BE2C (cell line): Measurements from ENCODE around the gene BEGAIN.
A peak's percentile ranks its signal among the peaks of the same experiment; 100 is the strongest.

Experiments used
- DNase-seq: peaks from one replicate; pipeline ENCODE4 v3.0.0-alpha.2; 2020
- H3K27me3 ChIP-seq: fragments of 250-450 bp; sonication (Bioruptor Pico); 2 replicates; pipeline ENCODE4 v1.5.1; 2020; ENCODE audit warnings: mild to moderate bottlenecking
- H3K36me3 ChIP-seq: fragments of 250-450 bp; sonication (Bioruptor Pico); 2 replicates; pipeline ENCODE4 v1.5.1; 2020; ENCODE audit warnings: mild to moderate bottlenecking
- H3K4me1 ChIP-seq: fragments of 250-450 bp; sonication (Bioruptor Pico); 2 replicates; pipeline ENCODE4 v1.5.1; 2020
- H3K4me3 ChIP-seq: 2 replicates; pipeline ENCODE4 v1.5.1; 2011; ENCODE audit warnings: low read depth, low read length
- H3K9me3 ChIP-seq: fragments of 250-450 bp; sonication (Bioruptor Pico); 2 replicates; pipeline ENCODE4 v1.5.1; 2020
- CTCF ChIP-seq: IDR thresholded peaks from 2 replicates; pipeline ENCODE4 v1.5.1; 2012; ENCODE audit warnings: mild to moderate bottlenecking, low read depth, low read length

BEGAIN gene

GRCh38 chr14:100535287-100536120 lies 51.7 kb downstream of the BEGAIN start:
- Histone ChIP-seq H3K4me3 (no peak overlapping the region), H3K9me3 (no peaks in the 10 kb centered on the region), H3K4me1 (peaks cover 18% of the 10 kb centered on the region), H3K36me3 (peaks cover 13% of the 10 kb centered on the region), H3K27me3 (no peaks in the 10 kb centered on the region)
- no peak for TF ChIP-seq CTCF
- no peak for DNase-seq

DNA sequence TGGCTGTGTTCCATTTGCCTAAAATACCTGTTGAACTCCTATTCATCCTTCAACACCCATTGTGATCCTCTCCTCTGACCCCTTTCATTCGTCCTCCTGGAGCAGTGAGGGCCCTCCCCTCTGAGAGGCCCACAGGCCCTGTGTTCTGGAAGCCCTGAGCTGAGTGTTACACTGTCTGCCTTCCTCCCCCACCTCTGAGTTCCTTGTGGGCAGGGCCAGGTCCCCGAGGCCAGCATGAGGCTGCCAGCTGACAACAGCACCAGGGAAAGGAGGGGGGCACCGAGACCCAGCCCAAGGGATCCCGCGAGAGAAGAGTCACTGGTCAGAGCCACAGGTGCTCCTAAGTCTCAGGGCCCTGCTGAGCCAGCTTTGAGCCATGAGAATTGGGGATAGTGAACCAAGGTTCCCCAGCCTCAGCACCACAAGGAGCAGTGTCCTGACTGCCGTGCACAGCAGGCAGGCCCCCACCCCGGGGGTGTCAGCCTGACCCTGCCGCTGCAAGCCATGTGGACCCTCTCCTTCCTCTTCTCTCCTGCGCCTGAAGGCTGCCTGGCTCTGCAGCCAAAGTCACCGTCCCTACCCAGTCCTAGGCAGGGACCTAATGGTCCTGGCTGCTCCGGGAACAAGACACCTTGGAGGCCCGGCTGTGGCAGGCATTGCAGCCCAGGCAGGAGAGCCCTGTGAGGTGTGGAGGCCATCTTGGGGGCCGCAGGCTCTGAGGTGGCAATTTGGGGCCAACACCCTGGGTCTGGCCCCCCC lies 52.5 kb downstream of the BEGAIN start:
- no peak overlapping the region for H3K4me3 ChIP-seq
- DNase-seq: peak; percentile 43
- peaks cover 18% of the 10 kb centered on the region for H3K4me1 ChIP-seq
- no peaks in the 10 kb centered on the region for H3K9me3 ChIP-seq
- no peaks in the 10 kb centered on the region for H3K27me3 ChIP-seq
- TF ChIP-seq CTCF: no peak
- peaks cover 10% of the 10 kb centered on the region; the same call in 1 of the 2 replicates for H3K36me3 ChIP-seq

DNA sequence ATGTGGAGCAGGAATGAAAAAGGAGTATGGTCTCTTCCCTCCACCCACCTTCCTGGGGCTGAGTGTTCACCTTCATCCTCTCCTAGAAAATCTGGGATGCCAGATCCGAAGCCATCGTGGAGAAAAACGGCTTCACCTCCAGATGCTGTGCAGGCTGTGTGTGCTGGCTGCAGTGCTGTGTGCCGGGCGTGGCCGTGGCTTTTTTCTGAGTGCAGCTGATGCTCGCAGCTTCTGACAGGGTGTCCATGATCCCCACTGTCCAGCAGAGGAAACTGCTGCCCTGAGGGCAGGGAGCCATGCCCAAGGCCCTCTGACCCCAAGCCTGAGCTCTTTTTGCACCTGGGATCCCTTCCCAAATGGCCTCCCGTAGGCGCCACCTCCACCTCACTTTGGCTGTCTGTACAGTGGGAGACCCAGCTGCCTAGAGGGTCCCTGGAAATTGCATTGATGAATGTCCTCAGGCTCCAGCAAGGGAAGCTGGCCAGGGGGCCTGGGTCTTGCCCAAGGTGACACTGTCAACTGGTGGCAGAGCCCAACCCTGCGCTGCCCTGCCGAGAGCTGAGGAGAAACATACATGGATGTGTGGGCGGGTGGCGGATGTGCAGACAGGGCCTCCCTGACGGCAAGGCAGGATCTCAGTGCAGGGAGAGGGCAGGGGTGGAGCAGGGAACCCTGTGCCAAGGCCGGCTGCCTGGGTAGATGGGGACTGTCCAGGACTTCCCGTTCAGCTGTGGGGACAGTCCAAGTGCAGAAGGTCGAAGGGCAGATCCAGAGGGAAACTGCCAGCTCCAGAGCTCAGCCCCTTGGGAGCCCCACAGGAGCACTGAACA lies 53.3 kb downstream of the BEGAIN start:
- Histone ChIP-seq H3K4me1 (peaks cover 18% of the 10 kb centered on the region), H3K9me3 (no peaks in the 10 kb centered on the region), H3K27me3 (no peaks in the 10 kb centered on the region), H3K36me3 (peaks cover 6% of the 10 kb centered on the region; the same call in 1 of the 2 replicates), H3K4me3 (no peak overlapping the region)
- peak; percentile 58 for DNase-seq
- TF ChIP-seq CTCF: no peak

GRCh38 chr14:100532906-100533655 lies 54.1 kb downstream of the BEGAIN start:
- no peak for DNase-seq
- H3K9me3 ChIP-seq: no peaks in the 10 kb centered on the region
- TF ChIP-seq CTCF: no peak

GRCh38 chr14:100532154-100532861 lies 54.9 kb downstream of the BEGAIN start:
- TF ChIP-seq CTCF: no peak
- no peaks in the 10 kb centered on the region for H3K9me3 ChIP-seq
- DNase-seq: peak; percentile 6
- H3K4me3 ChIP-seq: no peak overlapping the region
- H3K4me1 ChIP-seq: peaks cover 18% of the 10 kb centered on the region
- H3K36me3 ChIP-seq: no peaks in the 10 kb centered on the region
- no peaks in the 10 kb centered on the region for H3K27me3 ChIP-seq

More at GRCh38 chr14:100532906-100533655, 54.1 kb downstream of the BEGAIN start:
- H3K4me1 ChIP-seq: peaks cover 18% of the 10 kb centered on the region
- H3K36me3 ChIP-seq: no peaks in the 10 kb centered on the region; the same call in 1 of the 2 replicates
- H3K27me3 ChIP-seq: no peaks in the 10 kb centered on the region
- no peak overlapping the region for H3K4me3 ChIP-seq
